Measurements from ENCODE around the gene AK4. TPM values are rescaled to one million over a fixed set of nuclear protein-coding genes. Genes with fewer than 3 reads are reported as not detected.
A peak's percentile ranks its signal among the peaks of the same experiment; 100 is the strongest.
"Not testable (repeated sequence)": the region's sequence is repeated elsewhere in the genome, so short reads cannot be mapped to it uniquely, and the experiment has no call there.

AK4 gene
- total RNA-seq, 1 donor from 2014 or later = 133 TPM

DNA sequence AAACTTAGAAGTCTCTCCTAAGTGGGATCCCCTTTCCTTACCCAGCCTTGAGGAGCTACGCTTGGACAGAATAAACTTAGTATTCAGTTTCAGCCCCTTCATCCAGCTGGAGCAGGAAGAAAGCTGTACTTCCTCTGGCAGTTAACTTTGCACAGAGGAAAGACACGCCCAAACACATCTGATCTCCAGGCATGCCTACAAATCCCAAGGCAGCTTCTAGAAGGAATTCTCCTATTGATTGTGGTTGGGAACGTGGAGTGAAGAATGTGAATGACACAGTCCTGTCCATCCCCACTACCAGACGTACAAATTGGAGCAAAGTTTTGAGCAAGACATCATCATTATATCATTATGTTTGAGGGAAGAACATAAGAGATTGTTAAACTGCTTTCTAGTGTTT, 6.6 kb upstream of the AK4 start:
- H3K9ac ChIP-seq (ENCODE audit: low read length) = no peak overlapping the region
- H3K4me1 ChIP-seq (ENCODE audit: insufficient read depth, low read length) = no peaks in the 10 kb centered on the region
- H3K27ac Mint-ChIP-seq (ENCODE audit: unreplicated experiment) = peak overlapping the region; percentile 85
- no peak overlapping the region for H3K27ac ChIP-seq (ENCODE audit: low read depth, low read length)
- peak overlapping the region; percentile 7 for H3K4me3 Mint-ChIP-seq (ENCODE audit: unreplicated experiment)
- FAIRE-seq (no peak), DNase-seq (ENCODE audit: low read depth) (no peak)
- peaks cover 16% of the 10 kb centered on the region for H3K4me1 Mint-ChIP-seq (ENCODE audit: low read depth, unreplicated experiment)
- H3K9me3 Mint-ChIP-seq (ENCODE audit: unreplicated experiment) = no peaks in the 10 kb centered on the region
- no peaks in the 10 kb centered on the region for H3K79me2 ChIP-seq (ENCODE audit: insufficient read depth, low read length)
- TF ChIP-seq EZH2 (IDR thresholded peaks at IDR 0.05; ENCODE audit: insufficient read depth, low read length) = no peak
- TF ChIP-seq, protein P1, sequence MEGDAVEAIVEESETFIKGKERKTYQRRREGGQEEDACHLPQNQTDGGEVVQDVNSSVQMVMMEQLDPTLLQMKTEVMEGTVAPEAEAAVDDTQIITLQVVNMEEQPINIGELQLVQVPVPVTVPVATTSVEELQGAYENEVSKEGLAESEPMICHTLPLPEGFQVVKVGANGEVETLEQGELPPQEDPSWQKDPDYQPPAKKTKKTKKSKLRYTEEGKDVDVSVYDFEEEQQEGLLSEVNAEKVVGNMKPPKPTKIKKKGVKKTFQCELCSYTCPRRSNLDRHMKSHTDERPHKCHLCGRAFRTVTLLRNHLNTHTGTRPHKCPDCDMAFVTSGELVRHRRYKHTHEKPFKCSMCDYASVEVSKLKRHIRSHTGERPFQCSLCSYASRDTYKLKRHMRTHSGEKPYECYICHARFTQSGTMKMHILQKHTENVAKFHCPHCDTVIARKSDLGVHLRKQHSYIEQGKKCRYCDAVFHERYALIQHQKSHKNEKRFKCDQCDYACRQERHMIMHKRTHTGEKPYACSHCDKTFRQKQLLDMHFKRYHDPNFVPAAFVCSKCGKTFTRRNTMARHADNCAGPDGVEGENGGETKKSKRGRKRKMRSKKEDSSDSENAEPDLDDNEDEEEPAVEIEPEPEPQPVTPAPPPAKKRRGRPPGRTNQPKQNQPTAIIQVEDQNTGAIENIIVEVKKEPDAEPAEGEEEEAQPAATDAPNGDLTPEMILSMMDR (IDR thresholded peaks at IDR 0.05; ENCODE audit: insufficient read depth, low read depth, low read length) = no peak
- no peaks in the 10 kb centered on the region for H3K36me3 ChIP-seq (ENCODE audit: insufficient read depth, low read length)
- peaks cover 12% of the 10 kb centered on the region for H3K27me3 Mint-ChIP-seq (ENCODE audit: low read depth, unreplicated experiment)
- no peak overlapping the region for H3K4me2 ChIP-seq (ENCODE audit: low read length)
- no peak overlapping the region for H2AFZ ChIP-seq (ENCODE audit: low read depth, low read length)
- H3K27me3 ChIP-seq (ENCODE audit: insufficient read depth, low read length) = peaks cover 8% of the 10 kb centered on the region
- no peaks in the 10 kb centered on the region for H3K9me3 ChIP-seq (ENCODE audit: insufficient read depth, low read depth, low read length)
- H3K4me3 ChIP-seq (ENCODE audit: insufficient read depth, low read depth, low read length) = no peak overlapping the region
- H4K20me1 ChIP-seq (ENCODE audit: insufficient read depth, low read length) = no peaks in the 10 kb centered on the region
- H3K36me3 Mint-ChIP-seq (ENCODE audit: low read depth, unreplicated experiment) = no peaks in the 10 kb centered on the region

DNA sequence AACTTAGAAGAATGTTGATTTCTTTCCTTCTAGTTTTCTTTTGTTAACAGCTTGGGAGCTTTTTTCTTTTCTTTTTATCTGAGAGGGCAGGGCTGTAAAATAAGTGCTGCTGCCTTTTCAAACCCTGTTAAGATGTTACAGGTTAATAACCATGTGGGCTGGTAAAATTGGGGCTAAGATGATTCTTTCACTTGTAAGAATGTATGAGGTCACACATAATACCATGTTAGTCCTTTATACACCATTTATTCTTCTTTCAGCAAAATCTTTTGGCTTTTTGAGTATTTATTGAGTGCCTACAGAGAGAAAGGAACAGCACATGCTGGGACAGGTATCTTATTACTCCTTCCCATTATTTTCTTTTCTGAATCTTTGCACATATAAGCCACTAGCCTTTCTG, 6.1 kb upstream of the AK4 start:
- H3K36me3 ChIP-seq (ENCODE audit: insufficient read depth, low read length) = no peaks in the 10 kb centered on the region
- H3K27me3 ChIP-seq (ENCODE audit: insufficient read depth, low read length) = peaks cover 13% of the 10 kb centered on the region
- H3K9ac ChIP-seq (ENCODE audit: low read length) = no peak overlapping the region
- no peak for FAIRE-seq
- H3K36me3 Mint-ChIP-seq (ENCODE audit: low read depth, unreplicated experiment) = no peaks in the 10 kb centered on the region
- no peaks in the 10 kb centered on the region for H4K20me1 ChIP-seq (ENCODE audit: insufficient read depth, low read length)
- H3K27ac Mint-ChIP-seq (ENCODE audit: unreplicated experiment) = peak overlapping the region; percentile 85
- DNase-seq (ENCODE audit: low read depth) = no peak
- H3K27me3 Mint-ChIP-seq (ENCODE audit: low read depth, unreplicated experiment) = peaks cover 15% of the 10 kb centered on the region
- H3K9me3 ChIP-seq (ENCODE audit: insufficient read depth, low read depth, low read length) = no peaks in the 10 kb centered on the region
- peaks cover 16% of the 10 kb centered on the region for H3K4me1 Mint-ChIP-seq (ENCODE audit: low read depth, unreplicated experiment)
- H3K9me3 Mint-ChIP-seq (ENCODE audit: unreplicated experiment) = no peaks in the 10 kb centered on the region
- no peaks in the 10 kb centered on the region for H3K4me1 ChIP-seq (ENCODE audit: insufficient read depth, low read length)
- H3K4me3 Mint-ChIP-seq (ENCODE audit: unreplicated experiment) = no peak overlapping the region
- H3K4me2 ChIP-seq (ENCODE audit: low read length) = no peak overlapping the region
- H3K79me2 ChIP-seq (ENCODE audit: insufficient read depth, low read length) = no peaks in the 10 kb centered on the region
- H3K27ac ChIP-seq (ENCODE audit: low read depth, low read length) = no peak overlapping the region
- H3K4me3 ChIP-seq (ENCODE audit: insufficient read depth, low read depth, low read length) = no peak overlapping the region
- no peak overlapping the region for H2AFZ ChIP-seq (ENCODE audit: low read depth, low read length)
- TF ChIP-seq, protein P1 (IDR thresholded peaks at IDR 0.05; ENCODE audit: insufficient read depth, low read depth, low read length) = no peak
- TF ChIP-seq EZH2 (IDR thresholded peaks at IDR 0.05; ENCODE audit: insufficient read depth, low read length) = no peak

DNA sequence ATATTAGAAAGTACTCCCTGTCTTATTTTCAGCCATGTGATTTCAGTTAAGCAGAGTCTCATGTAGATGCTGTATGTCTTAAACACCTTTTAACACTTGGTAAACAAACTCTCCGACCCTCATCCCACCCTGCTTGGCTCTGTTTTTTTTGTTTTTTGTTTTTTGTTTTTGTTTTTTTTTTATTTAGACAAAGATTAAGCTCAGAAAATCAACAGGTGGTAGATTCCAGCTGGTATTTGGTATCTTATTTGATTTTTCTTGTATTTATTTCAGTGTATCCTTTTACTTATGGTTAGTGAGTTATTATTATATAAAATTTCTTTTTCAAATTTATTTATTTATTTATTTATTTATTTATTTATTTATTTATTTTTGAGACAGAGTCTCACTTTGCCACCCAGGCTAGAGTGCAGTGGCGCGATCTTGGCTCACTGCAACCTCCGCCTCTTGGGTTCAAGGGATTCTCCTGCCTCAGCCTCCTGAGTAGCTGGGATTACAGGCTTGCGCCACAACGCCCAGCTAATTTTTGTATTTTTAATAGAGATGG, 4.8 kb upstream of the AK4 start:
- not testable (repeated sequence) for H2AFZ ChIP-seq (ENCODE audit: low read depth, low read length); H4K20me1 ChIP-seq (ENCODE audit: insufficient read depth, low read length); H3K4me2 ChIP-seq (ENCODE audit: low read length); H3K9ac ChIP-seq (ENCODE audit: low read length); H3K36me3 ChIP-seq (ENCODE audit: insufficient read depth, low read length); H3K27ac ChIP-seq (ENCODE audit: low read depth, low read length); H3K9me3 ChIP-seq (ENCODE audit: insufficient read depth, low read depth, low read length); H3K36me3 Mint-ChIP-seq (ENCODE audit: low read depth, unreplicated experiment); H3K79me2 ChIP-seq (ENCODE audit: insufficient read depth, low read length); H3K9me3 Mint-ChIP-seq (ENCODE audit: unreplicated experiment); H3K4me3 Mint-ChIP-seq (ENCODE audit: unreplicated experiment); H3K4me3 ChIP-seq (ENCODE audit: insufficient read depth, low read depth, low read length); H3K27ac Mint-ChIP-seq (ENCODE audit: unreplicated experiment); DNase-seq (ENCODE audit: low read depth); FAIRE-seq; H3K4me1 ChIP-seq (ENCODE audit: insufficient read depth, low read length)
- Mint-ChIP-seq H3K27me3 (ENCODE audit: low read depth, unreplicated experiment) (peaks cover 13% of the 10 kb centered on the region), H3K4me1 (ENCODE audit: low read depth, unreplicated experiment) (peaks cover 16% of the 10 kb centered on the region)
- H3K27me3 ChIP-seq (ENCODE audit: insufficient read depth, low read length) = peaks cover 18% of the 10 kb centered on the region
